PFSK-1 (cell line): ENCODE results near the gene GPR62.
A peak's percentile ranks its signal among the peaks of the same experiment; 100 is the strongest.

Source experiments
- FOXP2 ChIP-seq: optimal IDR thresholded peaks from 2 replicates; pipeline ENCODE3; 2011; ENCODE audit warnings: borderline replicate concordance, control low read depth, inconsistent platforms; ENCODE audit not compliant: insufficient read depth; ENCODE audit errors: extremely low read length, extremely low read depth
- POLR2AphosphoS5 ChIP-seq: IDR thresholded peaks from 2 replicates; pipeline ENCODE4 v1.6.1; 2012; ENCODE audit warnings: low read depth, mild to moderate bottlenecking, control low read depth, low read length, moderate library complexity
- SIN3A ChIP-seq: IDR thresholded peaks from 2 replicates; pipeline ENCODE4 v1.6.1; 2012; ENCODE audit warnings: mild to moderate bottlenecking, low read length, moderate library complexity, borderline replicate concordance; ENCODE audit not compliant: insufficient read depth
- TAF1 ChIP-seq: IDR thresholded peaks from 2 replicates; pipeline ENCODE4 v1.6.1; 2012; ENCODE audit warnings: low read length, control low read depth, borderline replicate concordance; ENCODE audit not compliant: insufficient read depth
- TF ChIP-seq, protein P1 (sequence below), 2 experiments: IDR thresholded peaks; 2 replicates each; pipeline versions ENCODE4 v1.6.1 to v1.8.0; 2011 to 2012; ENCODE audit warnings: low read depth in 2 of 2, low read length in 2 of 2, control low read depth in 1 of 2, inconsistent platforms in 1 of 2, mild to moderate bottlenecking in 1 of 2, moderate library complexity in 1 of 2; ENCODE audit not compliant: insufficient read depth in 1 of 2

The GPR62 gene

DNA sequence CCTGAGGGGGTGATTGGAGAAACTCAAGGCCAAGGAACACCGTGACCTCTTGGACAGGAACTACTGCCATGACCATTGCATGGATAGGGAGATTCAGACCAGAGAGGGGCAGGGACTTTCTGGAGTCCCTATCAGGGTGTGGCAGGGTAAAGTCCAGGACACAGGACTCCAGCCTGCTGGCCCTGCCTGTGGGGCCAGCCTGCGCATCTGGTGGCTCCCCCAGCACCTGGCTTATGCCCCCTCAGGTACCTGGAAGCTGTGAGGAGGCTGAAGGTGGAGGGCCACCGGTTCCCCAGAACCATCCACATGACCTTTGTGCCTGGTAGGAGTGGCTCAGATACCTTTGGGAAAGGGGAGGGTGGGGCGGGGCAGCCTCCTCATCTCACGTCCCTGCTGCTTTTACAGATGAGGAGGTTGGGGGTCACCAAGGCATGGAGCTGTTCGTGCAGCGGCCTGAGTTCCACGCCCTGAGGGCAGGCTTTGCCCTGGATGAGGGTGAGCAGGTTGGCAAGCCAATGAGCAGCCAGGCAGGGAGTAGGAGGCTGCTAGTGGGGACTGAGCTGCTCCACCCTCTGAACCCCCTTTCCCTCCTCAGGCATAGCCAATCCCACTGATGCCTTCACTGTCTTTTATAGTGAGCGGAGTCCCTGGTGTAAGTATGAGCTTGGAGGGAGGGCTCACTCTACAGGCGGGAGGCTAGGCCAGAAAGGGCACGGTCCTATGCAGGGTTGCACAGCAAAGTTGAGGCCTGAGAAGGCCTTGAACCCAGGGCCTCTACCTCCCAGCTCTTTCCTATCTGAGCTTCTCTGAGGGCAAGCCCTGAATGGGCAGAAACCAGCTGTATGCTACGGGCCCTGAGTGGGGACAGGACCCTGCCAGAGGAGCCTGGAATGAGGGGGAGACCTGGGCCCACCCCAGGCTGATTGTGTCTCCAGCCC lies 31.1 kb downstream of the GPR62 start:
- TF ChIP-seq TAF1 (no peak), FOXP2 (no peak), POLR2AphosphoS5 (no peak), SIN3A (no peak)
- TF ChIP-seq, protein P1, sequence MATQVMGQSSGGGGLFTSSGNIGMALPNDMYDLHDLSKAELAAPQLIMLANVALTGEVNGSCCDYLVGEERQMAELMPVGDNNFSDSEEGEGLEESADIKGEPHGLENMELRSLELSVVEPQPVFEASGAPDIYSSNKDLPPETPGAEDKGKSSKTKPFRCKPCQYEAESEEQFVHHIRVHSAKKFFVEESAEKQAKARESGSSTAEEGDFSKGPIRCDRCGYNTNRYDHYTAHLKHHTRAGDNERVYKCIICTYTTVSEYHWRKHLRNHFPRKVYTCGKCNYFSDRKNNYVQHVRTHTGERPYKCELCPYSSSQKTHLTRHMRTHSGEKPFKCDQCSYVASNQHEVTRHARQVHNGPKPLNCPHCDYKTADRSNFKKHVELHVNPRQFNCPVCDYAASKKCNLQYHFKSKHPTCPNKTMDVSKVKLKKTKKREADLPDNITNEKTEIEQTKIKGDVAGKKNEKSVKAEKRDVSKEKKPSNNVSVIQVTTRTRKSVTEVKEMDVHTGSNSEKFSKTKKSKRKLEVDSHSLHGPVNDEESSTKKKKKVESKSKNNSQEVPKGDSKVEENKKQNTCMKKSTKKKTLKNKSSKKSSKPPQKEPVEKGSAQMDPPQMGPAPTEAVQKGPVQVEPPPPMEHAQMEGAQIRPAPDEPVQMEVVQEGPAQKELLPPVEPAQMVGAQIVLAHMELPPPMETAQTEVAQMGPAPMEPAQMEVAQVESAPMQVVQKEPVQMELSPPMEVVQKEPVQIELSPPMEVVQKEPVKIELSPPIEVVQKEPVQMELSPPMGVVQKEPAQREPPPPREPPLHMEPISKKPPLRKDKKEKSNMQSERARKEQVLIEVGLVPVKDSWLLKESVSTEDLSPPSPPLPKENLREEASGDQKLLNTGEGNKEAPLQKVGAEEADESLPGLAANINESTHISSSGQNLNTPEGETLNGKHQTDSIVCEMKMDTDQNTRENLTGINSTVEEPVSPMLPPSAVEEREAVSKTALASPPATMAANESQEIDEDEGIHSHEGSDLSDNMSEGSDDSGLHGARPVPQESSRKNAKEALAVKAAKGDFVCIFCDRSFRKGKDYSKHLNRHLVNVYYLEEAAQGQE (IDR thresholded peaks at IDR 0.05; ENCODE audit: insufficient read depth in 1 of 2, low read depth in 2 of 2, low read length in 2 of 2) = no peak

GRCh38 chr3:51987568-51987967 lies 32.4 kb downstream of the GPR62 start:
- TF ChIP-seq, protein P1 (IDR thresholded peaks at IDR 0.05; ENCODE audit: insufficient read depth in 1 of 2, low read depth in 2 of 2, low read length in 2 of 2) = no peak
- TF ChIP-seq FOXP2 = no peak

DNA sequence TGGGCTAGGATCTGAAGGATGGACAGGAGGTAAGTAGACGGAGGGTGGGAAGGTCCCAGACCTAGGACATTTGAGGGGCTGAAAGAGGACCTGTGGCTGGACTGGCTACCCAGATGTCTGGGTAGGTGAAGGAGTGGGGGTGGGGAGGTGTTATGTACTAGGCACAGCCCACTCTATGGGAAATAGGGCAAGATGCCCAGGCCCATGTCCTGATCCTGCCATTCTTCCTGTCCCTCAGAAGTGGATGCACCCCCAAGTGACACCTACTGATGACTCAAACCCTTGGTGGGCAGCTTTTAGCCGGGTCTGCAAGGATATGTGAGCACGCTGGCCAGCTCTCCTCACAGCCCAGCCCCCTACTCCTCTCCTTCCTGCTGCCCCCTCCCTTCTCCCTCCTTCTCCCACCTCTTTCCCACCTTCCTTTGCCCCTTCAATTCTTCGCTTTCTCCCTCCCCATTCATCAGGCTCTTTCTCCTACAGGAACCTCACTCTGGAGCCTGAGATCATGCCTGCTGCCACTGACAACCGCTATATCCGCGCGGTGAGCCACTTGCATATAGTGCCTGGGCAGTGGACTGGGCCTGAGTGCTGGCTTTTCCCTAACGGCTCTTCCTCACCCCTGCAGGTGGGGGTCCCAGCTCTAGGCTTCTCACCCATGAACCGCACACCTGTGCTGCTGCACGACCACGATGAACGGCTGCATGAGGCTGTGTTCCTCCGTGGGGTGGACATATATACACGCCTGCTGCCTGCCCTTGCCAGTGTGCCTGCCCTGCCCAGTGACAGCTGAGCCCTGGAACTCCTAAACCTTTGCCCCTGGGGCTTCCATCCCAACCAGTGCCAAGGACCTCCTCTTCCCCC lies 33.3 kb downstream of the GPR62 start:
- no peak for TF ChIP-seq SIN3A

GRCh38 chr3:51992017-51992682 lies 37.0 kb downstream of the GPR62 start:
- TF ChIP-seq POLR2AphosphoS5 (peak; percentile 72), SIN3A (no peak), FOXP2 (no peak)

DNA sequence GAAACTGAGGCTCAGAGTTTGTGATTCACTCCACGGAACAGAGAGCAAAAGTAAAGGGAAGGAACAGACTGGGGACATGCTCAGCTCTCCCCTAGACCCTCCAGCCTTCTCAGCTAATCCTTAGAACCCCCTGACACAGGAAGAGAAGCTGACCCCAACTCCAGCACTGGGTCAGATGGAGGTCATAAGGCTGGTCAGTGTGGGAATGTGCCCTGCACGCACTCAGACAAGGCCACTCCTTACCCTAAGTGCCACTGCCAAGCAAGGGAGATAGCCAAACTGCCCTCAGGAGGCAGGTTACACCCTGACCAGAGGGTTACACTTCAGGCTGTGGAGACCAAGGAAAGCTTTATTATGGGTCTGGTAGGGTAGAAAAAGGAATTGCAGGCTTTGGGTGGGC lies 39.3 kb downstream of the GPR62 start:
- TF ChIP-seq FOXP2 (no peak), POLR2AphosphoS5 (0 out of 2 replicates have a peak, but pooled peaks have one; percentile 4)

- TF ChIP-seq SIN3A (peak; percentile 36; the same call in 1 of the 2 replicates), TAF1 (peak; percentile 98), POLR2AphosphoS5 (peak; percentile 96), FOXP2 (no peak)
- TF ChIP-seq, protein P1 (IDR thresholded peaks at IDR 0.05; ENCODE audit: insufficient read depth in 1 of 2, low read depth in 2 of 2, low read length in 2 of 2) = peak; percentile 46 to 79; a peak in 3 of 4 replicates
Observed at GRCh38 chr3:51995346-51996163, 40.4 kb downstream of the GPR62 start, which contains the start of gene RPL29. Gene RPL29, minus strand, starts transcription at chr3:51995895. Its CDS starts 434 bp downstream, at chr3:51995461.
